Coronary artery (tissue), 2 donors: ENCODE data around the gene NUP93.

Source experiments
- DNase-seq: peaks from one replicate; pipeline ENCODE4 v3.0.0-alpha.2; 2017; ENCODE audit warnings: low spot score
- H3K27ac ChIP-seq, 2 donors: fragments of 200-600 bp; sonication (generic); one replicate each; pipeline ENCODE4 v1.5.1; 2016 to 2019
- H3K4me3 ChIP-seq: fragments of 200-600 bp; sonication (generic); 2 replicates; pipeline ENCODE4 v1.5.1; 2016; ENCODE audit warnings: mild to moderate bottlenecking, moderate library complexity
- TF ChIP-seq, protein P1 (sequence below): fragments of 200-600 bp; sonication (generic); IDR thresholded peaks from one replicate; pipeline ENCODE4 v1.5.1; 2019; ENCODE audit warnings: antibody characterized with exemption

The NUP93 gene

DNA sequence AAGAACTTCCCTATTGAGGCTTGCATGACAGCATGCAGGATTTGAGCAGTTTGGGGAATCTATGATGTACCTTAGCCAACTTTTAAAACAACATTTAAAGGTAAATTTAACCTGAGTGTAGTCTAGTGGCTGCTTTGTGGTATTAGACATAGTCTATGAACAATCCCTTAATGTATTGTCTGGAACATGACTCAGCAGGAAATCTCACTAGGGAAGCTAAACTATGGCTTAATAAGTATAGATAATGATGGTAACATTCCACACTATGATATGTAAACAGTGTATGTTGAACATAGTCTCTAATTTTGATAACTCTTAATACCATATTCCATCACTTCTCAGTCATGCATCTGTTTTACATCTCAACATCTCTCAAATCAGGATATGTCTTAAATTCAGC is 83.0 kb downstream of the NUP93 start:
- DNase-seq = no peak
- TF ChIP-seq, protein P1, sequence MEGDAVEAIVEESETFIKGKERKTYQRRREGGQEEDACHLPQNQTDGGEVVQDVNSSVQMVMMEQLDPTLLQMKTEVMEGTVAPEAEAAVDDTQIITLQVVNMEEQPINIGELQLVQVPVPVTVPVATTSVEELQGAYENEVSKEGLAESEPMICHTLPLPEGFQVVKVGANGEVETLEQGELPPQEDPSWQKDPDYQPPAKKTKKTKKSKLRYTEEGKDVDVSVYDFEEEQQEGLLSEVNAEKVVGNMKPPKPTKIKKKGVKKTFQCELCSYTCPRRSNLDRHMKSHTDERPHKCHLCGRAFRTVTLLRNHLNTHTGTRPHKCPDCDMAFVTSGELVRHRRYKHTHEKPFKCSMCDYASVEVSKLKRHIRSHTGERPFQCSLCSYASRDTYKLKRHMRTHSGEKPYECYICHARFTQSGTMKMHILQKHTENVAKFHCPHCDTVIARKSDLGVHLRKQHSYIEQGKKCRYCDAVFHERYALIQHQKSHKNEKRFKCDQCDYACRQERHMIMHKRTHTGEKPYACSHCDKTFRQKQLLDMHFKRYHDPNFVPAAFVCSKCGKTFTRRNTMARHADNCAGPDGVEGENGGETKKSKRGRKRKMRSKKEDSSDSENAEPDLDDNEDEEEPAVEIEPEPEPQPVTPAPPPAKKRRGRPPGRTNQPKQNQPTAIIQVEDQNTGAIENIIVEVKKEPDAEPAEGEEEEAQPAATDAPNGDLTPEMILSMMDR = no peak
- no peak overlapping the region for H3K27ac ChIP-seq
- H3K4me3 ChIP-seq = no peak overlapping the region

DNA sequence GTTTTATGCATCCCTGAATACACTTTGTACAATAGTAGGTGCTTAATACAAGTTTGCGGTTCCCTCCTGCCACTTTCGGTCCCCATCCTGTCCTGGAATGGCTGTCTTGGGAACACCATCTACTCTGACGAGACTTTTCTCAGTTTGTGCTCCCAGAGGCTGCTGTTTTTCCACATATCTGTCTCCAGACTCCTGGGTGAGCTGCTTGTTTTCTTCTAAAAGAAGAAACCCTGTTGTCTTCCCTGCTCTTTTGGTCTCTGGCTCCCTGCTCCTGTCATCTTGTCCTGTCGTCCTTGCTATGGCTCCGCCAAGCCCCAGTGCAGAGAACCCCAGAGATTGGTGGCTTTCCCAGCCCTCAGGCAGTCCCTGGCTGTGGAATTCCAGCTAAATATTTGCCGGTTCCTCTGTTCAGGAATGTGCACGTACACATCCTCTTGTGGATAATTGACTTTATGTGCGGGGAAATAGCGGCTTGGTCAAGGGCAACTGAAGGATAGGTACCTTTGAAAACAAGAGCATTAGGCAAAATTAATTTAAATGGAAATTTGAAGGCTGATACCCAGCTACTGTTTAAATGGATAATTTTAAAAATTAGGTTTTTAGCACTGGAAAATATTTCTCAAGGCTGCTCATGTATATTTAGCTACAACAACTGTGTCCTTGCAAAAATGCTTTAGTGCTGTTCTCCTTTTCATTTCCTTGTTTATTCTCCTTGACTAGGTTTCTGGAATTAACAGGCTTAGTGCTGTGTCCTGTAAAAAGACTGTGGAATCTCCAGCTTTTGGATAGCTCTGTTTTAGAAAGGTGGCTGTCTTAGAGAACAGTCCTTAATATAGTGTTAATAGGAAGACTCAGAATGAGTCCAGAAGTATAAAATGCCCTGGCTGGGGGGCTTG is 84.9 kb downstream of the NUP93 start:
- Histone ChIP-seq H3K27ac (no peak overlapping the region), H3K4me3 (no peak overlapping the region)
- TF ChIP-seq, protein P1 = no peak
- no peak for DNase-seq

DNA sequence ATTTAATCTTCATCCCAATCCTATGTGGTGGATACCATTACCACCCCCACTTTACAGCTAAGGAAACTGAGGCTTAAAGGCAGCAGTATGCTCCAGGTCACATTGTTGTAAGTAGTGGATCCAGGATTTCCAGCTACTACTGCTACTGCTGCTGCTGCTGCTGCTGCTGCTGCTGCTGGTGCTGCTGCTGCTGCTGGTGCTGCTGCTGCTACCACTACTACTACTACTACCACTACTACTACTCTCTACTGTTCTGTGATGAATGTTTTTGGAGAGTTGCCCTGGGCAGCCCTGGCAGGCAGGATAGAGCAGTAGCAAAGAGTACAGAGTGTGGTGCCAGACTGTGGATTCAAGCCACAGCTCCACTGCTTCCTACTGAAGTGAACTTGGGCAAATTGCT is 85.8 kb downstream of the NUP93 start:
- no peak for DNase-seq
- no peak overlapping the region for H3K4me3 ChIP-seq

DNA sequence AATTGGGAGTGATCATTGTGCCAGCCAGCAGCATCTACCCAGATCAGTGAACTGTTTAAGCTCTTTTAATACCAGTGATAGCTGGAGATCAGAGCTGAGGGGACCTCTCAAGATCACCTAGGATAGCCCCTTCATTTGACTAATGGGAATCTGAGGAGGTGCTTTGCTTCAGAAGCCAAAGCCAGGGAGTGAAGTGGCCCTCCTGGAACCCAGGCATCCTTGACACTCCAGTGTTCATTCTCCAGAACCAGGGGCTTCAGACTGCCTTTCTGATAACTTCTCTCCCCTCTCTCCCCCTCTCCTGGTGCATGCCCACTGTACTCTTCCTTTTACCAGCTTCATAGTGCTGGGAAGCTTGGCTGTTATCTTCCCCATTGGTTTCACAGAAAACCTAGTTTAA is 87.1 kb downstream of the NUP93 start:
- Histone ChIP-seq H3K27ac (no peak overlapping the region), H3K4me3 (no peak overlapping the region)
- DNase-seq = no peak
- TF ChIP-seq, protein P1 = no peak

More for the DNA sequence above, 85.8 kb downstream of the NUP93 start:
- TF ChIP-seq, protein P1 = no peak
- no peak overlapping the region for H3K27ac ChIP-seq

DNA sequence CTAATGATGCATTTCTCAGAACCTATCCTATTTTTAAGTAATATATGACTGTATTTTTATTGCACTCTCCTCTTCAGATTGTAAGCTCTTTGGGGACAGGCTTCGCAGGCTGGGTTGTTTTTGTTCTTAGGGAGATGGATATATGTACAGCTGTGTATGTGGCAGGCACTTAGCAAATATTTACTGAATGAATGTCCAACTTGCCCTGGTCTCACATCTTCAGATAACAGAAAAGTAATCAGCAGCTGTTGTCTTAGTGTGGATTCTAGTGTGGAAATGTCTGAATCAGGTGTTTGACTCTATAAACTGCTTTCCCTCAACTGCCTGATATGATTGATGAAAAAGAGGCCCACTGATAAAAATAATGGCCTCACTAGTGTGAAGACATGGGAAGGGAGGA is 88.0 kb downstream of the NUP93 start:
- DNase-seq = no peak
- no peak overlapping the region for H3K4me3 ChIP-seq
- TF ChIP-seq, protein P1 = no peak
- no peak overlapping the region for H3K27ac ChIP-seq

DNA sequence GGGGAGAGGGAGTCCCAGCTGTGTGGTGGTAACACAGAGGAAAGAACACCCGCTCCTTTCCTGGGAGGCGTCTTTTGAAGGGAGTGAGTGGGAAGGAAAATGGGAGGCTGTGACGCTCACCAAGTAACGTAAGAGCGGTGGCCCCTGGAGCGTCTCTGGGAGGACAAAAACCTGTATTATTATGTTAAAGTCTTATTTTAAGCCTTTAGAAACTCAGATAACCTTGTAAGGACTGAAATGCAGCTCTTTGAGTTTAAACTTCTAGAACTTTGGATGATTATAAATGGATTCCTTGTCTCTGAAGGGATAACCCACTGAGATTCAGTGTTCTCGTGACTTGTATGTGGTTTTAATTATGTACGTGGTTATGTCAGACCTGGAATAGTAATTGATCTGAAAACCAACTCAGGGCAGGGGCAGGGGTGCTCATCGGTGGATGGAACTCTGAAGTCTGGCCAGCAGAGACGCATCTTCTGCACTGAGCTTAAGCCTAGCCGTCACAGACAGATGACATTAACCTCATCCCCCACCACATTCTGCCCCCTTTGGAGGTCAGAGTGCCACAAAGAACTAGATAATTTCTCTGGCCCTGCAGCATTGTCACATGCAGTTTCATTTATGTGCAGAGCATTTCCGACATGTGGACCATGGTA is 93.3 kb downstream of the NUP93 start:
- DNase-seq = no peak
- Histone ChIP-seq H3K27ac (no peak overlapping the region), H3K4me3 (no peak overlapping the region)
- TF ChIP-seq, protein P1 = no peak
